Smooth muscle cell of bladder (primary cell): Measurements from ENCODE around the gene CPSF4. TPM values are rescaled to one million over a fixed set of nuclear protein-coding genes. Genes with fewer than 3 reads are reported as not detected.

Experiments
- total RNA-seq: library from RNA; depleted of rRNA; stranded (reverse); fragments of >200 nt; gene quantifications from 2 replicates; pipeline ENCODE4 v1.2.3, GENCODE V29; 2014

CPSF4 gene
- total RNA-seq, result 21.6 and 28.1 TPM in 2 replicates

GRCh38 chr7:99438573-99439480 is at the start of gene CPSF4, which contains the start of gene PTCD1:
CPSF4 (plus strand) TSS chr7:99438943; CDS start chr7:99439083, 140 bp downstream.
PTCD1 (minus strand) TSS chr7:99438798; CDS start chr7:99435242, 3,556 bp downstream.

GRCh38 chr7:99408379-99409191 is 30.2 kb upstream of the CPSF4 start, which contains the start of the genes BUD31 and PDAP1:
BUD31 (plus strand) TSS chr7:99408969; CDS start chr7:99411093, 2,124 bp downstream.
PDAP1 (minus strand) TSS chr7:99408597; CDS start chr7:99408548, 49 bp downstream.

GRCh38 chr7:99472561-99473314 is 34.0 kb downstream of the CPSF4 start, which contains the start of gene ZNF789:
ZNF789 (plus strand) TSS chr7:99472890; CDS start chr7:99476457, 3,567 bp downstream.

GRCh38 chr7:99499721-99500636 is 61.2 kb downstream of the CPSF4 start, which contains the start of gene ZNF394:
ZNF394 (minus strand) TSS chr7:99500281; CDS start chr7:99500093, 188 bp downstream.

DNA sequence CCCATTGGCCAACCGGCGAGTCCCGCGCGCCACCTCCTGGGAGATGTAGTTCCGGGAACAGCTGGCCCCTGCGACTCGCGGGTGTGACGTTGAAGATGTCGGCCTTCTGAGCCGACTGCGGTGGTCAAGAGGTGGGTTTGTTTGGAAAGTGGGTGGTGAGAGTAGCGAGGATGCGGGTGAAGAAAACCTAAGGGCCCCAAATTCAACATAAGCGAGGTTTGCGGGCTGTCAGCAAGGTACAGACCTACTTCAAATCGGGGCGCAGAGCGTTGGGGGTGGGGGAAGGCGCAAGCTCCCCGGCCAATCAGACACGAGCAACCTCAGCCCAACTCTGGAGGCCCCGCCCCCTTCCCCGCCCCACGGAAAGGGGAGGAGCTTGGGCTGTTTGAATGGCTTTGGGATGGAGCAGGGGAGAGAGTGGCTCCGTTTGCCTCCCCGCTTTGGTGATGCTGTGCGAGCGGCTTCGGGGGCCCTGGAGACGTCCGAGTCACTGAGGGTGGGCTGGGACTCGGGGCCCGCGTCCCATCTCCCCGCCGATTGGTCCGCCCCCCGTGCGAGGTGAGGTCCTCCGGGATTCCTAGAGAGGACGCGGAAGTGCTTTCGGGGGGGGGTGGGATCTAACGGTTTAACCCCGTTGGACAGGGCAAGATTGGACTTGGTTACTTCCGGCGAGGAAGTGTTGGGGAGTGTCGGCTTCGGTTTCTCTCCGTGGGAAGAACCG is 66.0 kb downstream of the CPSF4 start, which contains the start of gene ZKSCAN5:
Gene ZKSCAN5, plus strand, starts transcription at position 60 of the 721 bp plus-strand sequence. CDS start 1,383 bp downstream, outside the sequence.

Other genes with a start within 250 kb of the CPSF4 start
- not detected in 2 replicates for gene KPNA7, start 230.8 kb upstream of the CPSF4 start, total RNA-seq
- not detected in 2 replicates for gene MYH16, start 166.1 kb upstream of the CPSF4 start, total RNA-seq
- gene ARPC1A, start 113.0 kb upstream of the CPSF4 start, total RNA-seq, result 203 and 209 TPM in 2 replicates
- gene ARPC1B, start 64.2 kb upstream of the CPSF4 start, total RNA-seq, result 361 and 534 TPM in 2 replicates
- 26.9 and 29.2 TPM in 2 replicates for gene PDAP1, start 30.3 kb upstream of the CPSF4 start, total RNA-seq
- gene BUD31, start 30.0 kb upstream of the CPSF4 start, total RNA-seq, result 142 and 174 TPM in 2 replicates
- gene PTCD1, start 145 bp upstream of the CPSF4 start, total RNA-seq, result 7.1 and 8.1 TPM in 2 replicates
- gene ATP5MF, start 27.2 kb downstream of the CPSF4 start, total RNA-seq, result 443 and 477 TPM in 2 replicates
- gene ZNF789, start 33.9 kb downstream of the CPSF4 start, total RNA-seq, result 2.6 and 3.6 TPM in 2 replicates
- gene ZNF394, start 61.3 kb downstream of the CPSF4 start, total RNA-seq, result 22.5 and 27.3 TPM in 2 replicates
- gene ZKSCAN5, start 65.7 kb downstream of the CPSF4 start, total RNA-seq, result 10.8 and 12.1 TPM in 2 replicates
- gene FAM200A, start 113.2 kb downstream of the CPSF4 start, total RNA-seq, result 5.3 and 5.5 TPM in 2 replicates
- gene ZNF655, start 119.7 kb downstream of the CPSF4 start, total RNA-seq, result 42.6 and 45.9 TPM in 2 replicates
- gene TMEM225B, start 159.3 kb downstream of the CPSF4 start, total RNA-seq, result 0.46 and 1.1 TPM in 2 replicates
- gene ZSCAN25, start 178.0 kb downstream of the CPSF4 start, total RNA-seq, result 7.5 and 11.5 TPM in 2 replicates
- 0.28 and 0.37 TPM in 2 replicates for gene CYP3A5, start 241.1 kb downstream of the CPSF4 start, total RNA-seq